Omental fat pad (tissue), 4 donors: ENCODE measurements around the gene BSPRY. TPM values are rescaled to one million over a fixed set of nuclear protein-coding genes. Genes with fewer than 3 reads are reported as not detected.
"Not testable (repeated sequence)": the region's sequence is repeated elsewhere in the genome, so short reads cannot be mapped to it uniquely, and the experiment has no call there.

Source experiments
- ATAC-seq: fragments of 150-250 bp; one replicate; pipeline ENCODE4 v1.9.1; 2016; ENCODE audit warnings: mild to moderate bottlenecking, moderate library complexity; ENCODE audit not compliant: low FRiP score
- DNase-seq: peaks from one replicate; pipeline ENCODE4 v3.0.0-alpha.2; 2019; ENCODE audit warnings: low spot score
- CTCF ChIP-seq, 3 donors: fragments of 450-650 bp; IDR thresholded peaks; one replicate each; pipeline ENCODE4 v1.5.1; 2016 to 2017; ENCODE audit warnings: antibody characterized with exemption in 3 of 3, mild to moderate bottlenecking in 3 of 3, moderate library complexity in 2 of 3
- total RNA-seq, 4 donors: library from RNA; depleted of rRNA; stranded (reverse); fragments of >200 nt; gene quantifications; one replicate each; pipeline ENCODE4 v1.1.0, GENCODE V29; 2016

The BSPRY gene
- total RNA-seq, 4 donors from 2014 or later, result 0.19 to 0.63 TPM; not detected in 2

- ATAC-seq, result no peak
These were observed 54.3 kb downstream of the BSPRY start for GRCh38 chr9:113403646-113404045.

GRCh38 chr9:113406353-113406752 is 57.0 kb downstream of the BSPRY start:
- ATAC-seq, DNase-seq: not testable (repeated sequence)

More at GRCh38 chr9:113403646-113404045, 54.3 kb downstream of the BSPRY start:
- TF ChIP-seq CTCF (IDR thresholded peaks at IDR 0.05), result no peak
- DNase-seq, result no peak

- peak in 1 of 3 donors; percentile 42 for TF ChIP-seq CTCF (IDR thresholded peaks at IDR 0.05)
- DNase-seq, result peak; percentile 42
- not testable (repeated sequence) for ATAC-seq
These were observed 57.7 kb downstream of the BSPRY start for GRCh38 chr9:113406873-113407511.

GRCh38 chr9:113409481-113409880 is 60.1 kb downstream of the BSPRY start:
- no peak for ATAC-seq
- DNase-seq, result no peak
- no peak for TF ChIP-seq CTCF (IDR thresholded peaks at IDR 0.05)

- no peak for DNase-seq
- TF ChIP-seq CTCF (IDR thresholded peaks at IDR 0.05), result no peak
- peak; percentile 10 for ATAC-seq
These were observed 60.5 kb downstream of the BSPRY start for GRCh38 chr9:113409883-113410206.

- TF ChIP-seq CTCF (IDR thresholded peaks at IDR 0.05), result no peak
- DNase-seq (peak; percentile 85), ATAC-seq (peak; percentile 98)
These were observed 61.0 kb downstream of the BSPRY start, which contains the start of the genes C9orf43 and POLE3 for GRCh38 chr9:113410207-113410864. TSS of gene C9orf43 (plus strand) at chr9:113410747. CDS start at chr9:113413494, 2,747 bp downstream. TSS of gene POLE3 (minus strand) at chr9:113410675. CDS start at chr9:113410293, 382 bp downstream.

GRCh38 chr9:113416149-113416721 is 66.9 kb downstream of the BSPRY start:
- no peak for TF ChIP-seq CTCF (IDR thresholded peaks at IDR 0.05)
- no peak for DNase-seq
- no peak for ATAC-seq
